NB4 (cell line): ENCODE measurements around the gene POGZ.

Experiments
- CTCF ChIP-seq: IDR thresholded peaks from one replicate; pipeline ENCODE4 v1.5.1; 2012; ENCODE audit warnings: low read depth, low read length
- MYC ChIP-seq: IDR thresholded peaks from 2 replicates; pipeline ENCODE4 v1.6.1; 2011; ENCODE audit warnings: low read depth, low read length
- POLR2A ChIP-seq: IDR thresholded peaks from 2 replicates; pipeline ENCODE4 v1.6.1; 2011; ENCODE audit warnings: mild to moderate bottlenecking; ENCODE audit not compliant: insufficient read length; ENCODE audit errors: extremely low read depth

GRCh38 chr1:151479462-151479861, 20.2 kb upstream of the POGZ start:
- TF ChIP-seq CTCF, result no peak
- no peak for TF ChIP-seq POLR2A
- no peak for TF ChIP-seq MYC
